ENCODE measurements around the gene FLOT1.
A peak's percentile ranks its signal among the peaks of the same experiment; 100 is the strongest.

FLOT1 gene

DNA sequence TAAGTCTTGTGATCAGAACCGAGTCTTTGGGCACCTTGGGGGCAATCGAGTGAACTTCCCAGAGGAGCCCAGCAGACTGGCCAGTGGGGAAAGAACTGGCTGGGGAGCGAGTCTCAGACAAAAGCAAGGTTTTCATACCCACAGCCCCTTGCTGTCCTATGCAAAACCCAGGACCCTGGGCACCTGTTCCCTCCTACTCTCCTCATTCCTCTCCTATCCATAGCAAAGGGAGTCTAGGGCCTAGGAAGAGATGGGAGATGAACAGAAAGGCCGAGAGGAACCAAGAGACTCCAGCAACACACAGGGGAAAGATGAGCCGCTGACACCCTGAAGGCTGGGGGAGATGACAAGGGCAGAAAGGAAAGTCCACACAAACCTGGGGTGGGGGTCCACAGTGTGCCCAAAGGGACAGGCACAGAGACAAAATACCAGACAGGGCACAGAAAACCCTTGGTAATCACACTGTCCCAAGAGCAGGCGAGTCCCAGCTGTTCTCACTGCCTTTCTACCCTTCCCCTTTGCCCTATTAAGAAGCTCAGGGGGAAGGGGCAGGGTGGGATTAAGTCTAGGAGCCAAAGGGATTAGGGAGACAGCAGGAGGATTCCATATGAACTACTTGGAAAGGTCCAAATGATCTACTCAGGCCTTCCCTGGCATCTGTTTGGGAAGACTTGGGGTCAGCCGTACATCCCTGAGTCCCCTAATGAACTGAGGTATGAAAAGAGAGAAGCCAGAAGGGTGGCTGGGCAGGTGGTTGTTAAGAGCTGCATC lies 62.5 kb downstream of the FLOT1 start:
- DNase-seq (ENCODE audit: low spot score): no peak

DNA sequence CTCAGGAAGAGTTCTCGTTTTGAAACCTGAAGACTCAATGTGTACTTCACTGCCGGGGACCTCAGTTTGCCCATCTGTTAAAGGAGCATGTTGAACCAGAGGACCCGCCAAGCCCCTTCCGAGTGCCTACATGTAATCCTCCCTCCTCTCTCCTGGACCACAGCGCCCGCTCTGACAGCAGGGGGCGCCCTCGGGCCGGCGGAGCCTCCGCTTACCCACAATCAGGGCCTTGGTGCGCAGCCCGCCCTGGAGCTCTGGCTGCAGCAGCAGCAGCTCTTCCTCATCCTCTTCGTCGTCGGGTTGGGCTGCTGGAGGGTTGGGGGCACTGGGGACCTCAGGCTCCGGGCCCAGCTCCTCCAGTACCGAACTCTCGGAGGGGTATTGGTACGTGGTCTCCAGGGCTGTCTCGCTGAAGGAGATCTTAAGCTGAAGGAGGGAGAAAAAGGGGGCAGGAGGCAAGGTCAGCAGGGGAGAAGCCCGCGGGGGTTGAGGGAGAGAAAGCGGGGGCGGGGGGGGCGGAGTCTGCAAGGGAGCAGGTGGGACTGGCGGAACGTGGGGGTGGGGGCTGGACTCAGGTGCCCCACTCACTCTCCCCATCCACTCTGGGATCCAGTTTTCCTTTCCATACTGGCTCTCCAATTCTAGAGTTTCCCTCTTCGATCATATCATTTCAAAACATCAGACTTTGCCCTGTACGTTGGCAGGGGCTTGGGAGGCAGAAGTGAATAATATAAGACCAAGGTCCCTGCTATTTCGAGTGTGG lies 63.3 kb downstream of the FLOT1 start:
- peak; percentile 92 for DNase-seq (ENCODE audit: low spot score)
